ENCODE results near the gene ITGA4.
"Not testable (repeated sequence)": the region's sequence is repeated elsewhere in the genome, so short reads cannot be mapped to it uniquely, and the experiment has no call there.

ITGA4 gene

DNA sequence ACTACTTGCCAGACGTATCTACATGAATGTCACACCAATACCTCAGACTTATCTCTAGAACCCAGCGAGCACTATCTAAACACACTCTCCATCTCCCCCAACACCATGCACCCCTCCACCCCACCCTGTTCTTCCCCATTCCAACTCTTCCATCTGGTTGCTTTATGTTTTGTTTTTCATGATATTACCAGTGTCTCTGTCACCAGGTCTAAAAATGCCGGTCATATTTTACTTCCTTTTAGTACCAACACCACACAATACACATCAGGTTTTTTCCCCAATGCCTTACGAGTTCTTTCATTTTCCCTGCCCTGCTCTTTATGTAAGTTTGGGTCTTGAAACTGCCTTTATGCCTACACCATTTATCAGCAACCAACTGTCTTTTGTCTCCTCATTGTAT lies 10.2 kb upstream of the ITGA4 start:
- H3K4me3 Mint-ChIP-seq = no peak overlapping the region
- H3K27ac Mint-ChIP-seq = peak overlapping the region; percentile 15

DNA sequence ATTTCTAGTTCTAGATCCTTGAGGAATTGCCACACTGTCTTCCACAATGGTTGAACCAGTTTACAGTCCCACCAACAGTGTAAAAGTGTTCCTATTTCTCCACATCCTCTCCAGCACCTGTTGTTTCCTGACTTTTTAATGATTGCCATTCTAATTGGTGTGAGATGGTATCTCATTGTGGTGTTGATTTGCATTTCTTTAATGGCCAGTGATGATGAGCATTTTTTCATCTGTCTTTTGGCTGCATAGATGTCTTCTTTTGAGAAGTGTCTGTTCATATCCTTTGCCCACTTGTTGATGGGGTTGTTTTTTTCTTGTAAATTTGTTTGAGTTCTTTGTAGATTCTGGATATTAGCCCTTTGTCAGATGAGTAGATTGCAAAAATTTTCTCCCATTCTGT lies 7.9 kb upstream of the ITGA4 start:
- H3K9me3 Mint-ChIP-seq = not testable (repeated sequence)

More for the DNA sequence above, 10.2 kb upstream of the ITGA4 start:
- Mint-ChIP-seq H3K36me3 (no peaks in the 10 kb centered on the region), H3K4me1 (peaks cover 20% of the 10 kb centered on the region), H3K27me3 (no peaks in the 10 kb centered on the region), H3K9me3 (no peaks in the 10 kb centered on the region)

DNA sequence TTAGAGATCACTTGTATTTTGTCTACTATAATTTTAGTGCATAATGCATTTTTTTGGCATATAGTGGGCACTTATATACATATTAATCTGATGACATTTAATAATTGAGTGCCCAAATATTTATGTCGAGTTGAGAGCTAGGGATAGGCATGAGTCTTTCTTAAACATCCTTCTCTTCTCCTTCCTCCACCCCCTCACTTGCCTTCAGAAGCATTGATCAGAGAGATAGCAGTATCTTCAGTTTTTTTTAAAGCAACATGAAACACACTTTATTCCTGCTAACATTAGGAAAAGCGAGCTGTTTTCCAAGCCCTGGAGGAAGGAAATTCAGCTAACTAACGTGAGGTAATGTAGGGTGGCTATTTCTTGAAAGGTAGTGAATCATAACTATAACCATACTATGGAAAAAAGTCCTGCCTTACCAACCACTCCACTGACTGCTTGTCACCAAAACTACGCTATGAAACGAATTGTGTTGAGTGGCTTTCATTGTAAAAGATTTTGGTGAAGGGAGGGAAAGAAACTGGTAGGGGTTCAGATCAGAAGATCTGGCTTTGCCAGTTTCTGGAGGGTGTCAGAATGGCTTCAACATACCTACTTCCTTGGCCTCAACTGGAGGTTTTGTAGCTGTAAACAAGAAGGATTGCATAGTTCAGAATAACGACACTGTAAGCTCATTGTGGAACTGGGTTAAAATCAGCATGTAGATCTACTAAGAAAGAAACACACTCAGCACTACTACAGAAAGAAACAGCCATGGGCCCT lies 2.3 kb upstream of the ITGA4 start:
- Mint-ChIP-seq H3K27ac (peak overlapping the region; percentile 95), H3K27me3 (no peaks in the 10 kb centered on the region), H3K4me1 (peaks cover 44% of the 10 kb centered on the region), H3K4me3 (peak overlapping the region; percentile 58), H3K36me3 (peaks cover 2% of the 10 kb centered on the region), H3K9me3 (no peaks in the 10 kb centered on the region)

More for the DNA sequence above, 7.9 kb upstream of the ITGA4 start:
- not testable (repeated sequence) for H3K36me3 Mint-ChIP-seq, H3K27ac Mint-ChIP-seq, H3K27me3 Mint-ChIP-seq, H3K4me3 Mint-ChIP-seq
- peaks cover 21% of the 10 kb centered on the region for H3K4me1 Mint-ChIP-seq

DNA sequence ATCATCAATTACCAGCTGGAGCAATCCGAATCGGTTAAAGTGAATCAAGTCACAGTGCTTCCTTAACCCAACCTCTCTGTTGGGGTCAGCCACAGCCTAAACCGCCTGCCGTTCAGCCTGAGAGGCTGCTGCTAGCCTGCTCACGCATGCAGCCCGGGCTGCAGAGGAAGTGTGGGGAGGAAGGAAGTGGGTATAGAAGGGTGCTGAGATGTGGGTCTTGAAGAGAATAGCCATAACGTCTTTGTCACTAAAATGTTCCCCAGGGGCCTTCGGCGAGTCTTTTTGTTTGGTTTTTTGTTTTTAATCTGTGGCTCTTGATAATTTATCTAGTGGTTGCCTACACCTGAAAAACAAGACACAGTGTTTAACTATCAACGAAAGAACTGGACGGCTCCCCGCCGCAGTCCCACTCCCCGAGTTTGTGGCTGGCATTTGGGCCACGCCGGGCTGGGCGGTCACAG lies 496 bp upstream of the ITGA4 start:
- Mint-ChIP-seq H3K4me1 (peaks cover 61% of the 10 kb centered on the region), H3K27ac (peak overlapping the region; percentile 89), H3K27me3 (no peaks in the 10 kb centered on the region)

DNA sequence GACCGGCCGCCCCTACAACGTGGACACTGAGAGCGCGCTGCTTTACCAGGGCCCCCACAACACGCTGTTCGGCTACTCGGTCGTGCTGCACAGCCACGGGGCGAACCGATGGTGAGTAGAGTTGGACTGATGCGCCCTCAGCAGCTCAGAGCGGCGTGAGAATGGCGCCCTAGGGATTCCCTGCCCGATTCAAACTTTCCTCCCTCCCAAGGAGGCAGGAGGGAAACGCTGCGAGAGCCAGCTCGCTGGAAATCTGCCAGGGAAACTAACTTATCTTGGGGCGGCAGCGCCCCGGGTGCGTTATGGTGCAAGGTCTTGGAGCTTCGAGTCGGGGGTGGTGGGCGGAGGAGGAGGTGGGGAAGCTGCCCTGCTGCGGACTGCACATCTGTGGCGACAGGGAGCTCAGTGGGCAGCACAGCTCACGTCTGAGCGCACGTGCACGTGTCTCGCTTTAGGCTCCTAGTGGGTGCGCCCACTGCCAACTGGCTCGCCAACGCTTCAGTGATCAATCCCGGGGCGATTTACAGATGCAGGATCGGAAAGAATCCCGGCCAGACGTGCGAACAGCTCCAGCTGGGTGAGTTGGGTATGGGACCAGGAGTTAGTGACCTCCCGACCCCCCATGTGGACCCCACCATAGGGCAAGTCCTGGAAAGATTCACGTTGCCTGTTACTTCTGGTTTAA lies 697 bp downstream of the ITGA4 start:
- peaks cover 70% of the 10 kb centered on the region for H3K4me1 Mint-ChIP-seq
- peak overlapping the region; percentile 97 for H3K4me3 Mint-ChIP-seq
- no peaks in the 10 kb centered on the region for H3K27me3 Mint-ChIP-seq
- peak overlapping the region; percentile 96 for H3K27ac Mint-ChIP-seq
- H3K9me3 Mint-ChIP-seq = no peaks in the 10 kb centered on the region
- H3K36me3 Mint-ChIP-seq = peaks cover 3% of the 10 kb centered on the region

More for the DNA sequence above, 496 bp upstream of the ITGA4 start:
- no peaks in the 10 kb centered on the region for H3K9me3 Mint-ChIP-seq
- H3K4me3 Mint-ChIP-seq = peak overlapping the region; percentile 97
- H3K36me3 Mint-ChIP-seq = peaks cover 2% of the 10 kb centered on the region

DNA sequence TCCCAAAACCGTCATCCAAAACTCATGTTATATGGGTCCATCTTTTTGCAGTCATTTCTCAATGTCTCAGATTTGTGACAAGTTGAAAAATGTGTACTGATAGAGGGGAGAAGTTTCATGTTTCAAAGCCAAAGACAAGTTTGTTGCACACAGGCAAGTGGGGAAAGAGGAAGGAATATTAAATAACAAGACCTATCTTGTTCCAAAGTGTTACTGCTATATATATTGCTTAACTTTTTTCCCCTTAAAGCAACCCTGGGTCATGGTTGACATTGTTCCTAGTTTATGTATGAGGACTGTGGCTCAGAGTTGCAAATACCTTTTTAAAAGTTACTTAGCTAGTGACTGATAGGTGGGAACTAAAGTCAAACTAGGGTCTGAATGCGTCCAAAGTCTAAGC lies 1.7 kb downstream of the ITGA4 start:
- H3K4me3 Mint-ChIP-seq = peak overlapping the region; percentile 97
- peaks cover 3% of the 10 kb centered on the region for H3K36me3 Mint-ChIP-seq
- H3K4me1 Mint-ChIP-seq = peaks cover 80% of the 10 kb centered on the region
- no peaks in the 10 kb centered on the region for H3K27me3 Mint-ChIP-seq
- peak overlapping the region; percentile 96 for H3K27ac Mint-ChIP-seq
- H3K9me3 Mint-ChIP-seq = no peaks in the 10 kb centered on the region

DNA sequence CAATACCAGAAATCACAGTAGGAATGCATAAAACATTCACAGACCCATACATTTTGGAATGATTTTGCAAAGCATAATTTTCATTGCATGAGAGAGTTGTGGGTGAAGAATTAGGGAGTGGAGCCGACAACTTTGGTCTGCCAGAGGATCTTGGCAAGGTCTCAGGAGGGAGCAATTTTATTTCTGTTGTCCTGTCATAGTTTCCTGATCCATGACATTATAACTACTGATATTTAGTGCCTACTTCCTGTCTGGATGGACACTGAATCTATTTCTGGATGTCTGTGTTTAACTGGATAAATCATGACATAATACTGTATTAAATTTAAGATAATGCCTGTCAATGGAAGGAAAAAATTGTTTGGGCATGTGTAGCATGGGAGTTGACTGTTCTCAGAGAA lies 2.4 kb downstream of the ITGA4 start:
- Mint-ChIP-seq H3K36me3 (peaks cover 2% of the 10 kb centered on the region), H3K4me3 (peak overlapping the region; percentile 97), H3K9me3 (no peaks in the 10 kb centered on the region), H3K27me3 (no peaks in the 10 kb centered on the region), H3K4me1 (peaks cover 81% of the 10 kb centered on the region), H3K27ac (peak overlapping the region; percentile 96)

DNA sequence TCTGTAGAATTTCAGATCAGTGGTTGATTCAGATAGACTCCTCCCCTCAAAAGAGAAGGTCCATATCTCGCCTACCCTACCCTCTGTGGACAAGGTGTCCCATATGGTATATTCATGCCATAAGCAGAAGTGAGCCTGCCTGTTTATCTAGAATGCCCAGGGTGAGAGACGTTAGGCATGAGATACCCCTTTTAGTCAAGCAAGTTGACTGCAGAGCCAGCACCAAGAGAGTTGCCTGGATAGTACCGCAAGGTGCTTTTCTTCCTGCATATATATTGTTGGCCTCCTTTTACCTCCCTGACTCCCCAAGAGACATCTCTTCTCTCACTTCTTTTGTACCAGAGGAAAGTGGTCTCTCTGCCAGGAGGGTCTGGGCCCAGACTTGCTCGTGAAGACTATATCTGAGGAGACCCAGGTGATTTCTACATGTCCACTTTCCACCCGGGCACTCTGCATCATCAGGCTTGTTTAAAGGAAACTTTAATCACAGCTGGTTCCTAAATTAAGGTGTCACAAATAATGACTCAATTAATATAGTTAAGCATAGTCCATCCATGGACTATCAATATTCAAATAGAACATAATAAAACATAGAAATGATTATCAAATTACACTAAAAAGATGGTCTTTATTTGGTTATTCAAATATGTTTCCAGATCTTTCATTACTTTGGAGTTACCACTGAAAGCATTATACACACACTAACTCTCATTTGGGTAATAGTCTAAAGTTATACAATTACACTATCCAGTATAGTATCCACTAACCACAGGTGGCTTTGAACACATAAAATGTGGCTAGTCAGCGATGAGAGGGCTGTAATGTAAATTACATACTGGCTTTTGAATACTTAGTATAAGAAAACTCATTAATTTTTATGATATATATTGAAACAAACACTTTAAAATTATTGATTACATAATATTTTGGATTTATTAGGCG lies 4.1 kb downstream of the ITGA4 start:
- Mint-ChIP-seq H3K4me1 (peaks cover 81% of the 10 kb centered on the region), H3K27me3 (no peaks in the 10 kb centered on the region), H3K4me3 (peak overlapping the region; percentile 97), H3K9me3 (no peaks in the 10 kb centered on the region), H3K27ac (peak overlapping the region; percentile 96), H3K36me3 (peaks cover 4% of the 10 kb centered on the region)

DNA sequence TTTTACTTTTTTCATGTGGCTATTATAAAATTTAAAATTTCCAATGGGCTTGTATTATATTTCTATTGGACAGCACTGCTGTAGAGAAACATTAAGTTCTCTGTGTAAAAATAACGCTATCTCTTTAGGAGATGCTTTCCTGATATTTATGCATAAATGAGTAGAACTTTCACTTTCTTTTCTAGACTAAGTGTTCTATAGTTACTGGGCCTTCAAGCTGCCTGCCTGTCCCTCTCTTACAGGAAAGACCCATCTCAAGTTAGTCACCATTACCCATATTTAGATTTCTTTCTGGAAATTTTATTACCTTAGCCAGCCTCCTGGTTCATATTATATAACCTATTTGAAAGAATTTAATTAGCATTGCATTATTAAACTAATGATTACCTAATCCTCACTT lies 4.8 kb downstream of the ITGA4 start:
- Mint-ChIP-seq H3K4me1 (peaks cover 82% of the 10 kb centered on the region), H3K36me3 (peaks cover 4% of the 10 kb centered on the region), H3K27me3 (no peaks in the 10 kb centered on the region), H3K27ac (no peak overlapping the region), H3K4me3 (peak overlapping the region; percentile 54), H3K9me3 (no peaks in the 10 kb centered on the region)

DNA sequence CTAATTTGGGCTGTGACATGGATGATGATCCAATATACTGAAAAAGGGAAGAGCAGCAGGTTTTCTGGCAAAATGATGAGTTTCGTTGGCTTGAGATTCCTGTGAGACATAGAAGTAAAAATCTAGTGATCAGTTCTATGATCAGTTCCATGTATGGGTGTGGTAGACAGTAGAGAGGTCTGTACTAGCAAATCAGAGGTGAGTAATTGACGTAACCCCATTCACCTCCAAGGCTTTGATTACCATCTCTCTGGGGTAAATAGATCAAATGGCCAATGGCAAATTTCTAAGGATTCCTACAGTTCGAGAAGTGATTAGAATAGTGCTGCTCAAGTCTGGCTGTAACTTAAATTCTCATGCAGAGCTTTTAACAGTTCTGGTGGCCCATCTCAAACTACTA lies 6.4 kb downstream of the ITGA4 start:
- Mint-ChIP-seq H3K9me3 (no peaks in the 10 kb centered on the region), H3K4me1 (peaks cover 93% of the 10 kb centered on the region), H3K27me3 (no peaks in the 10 kb centered on the region), H3K27ac (peak overlapping the region; percentile 82), H3K4me3 (peak overlapping the region; percentile 54), H3K36me3 (peaks cover 4% of the 10 kb centered on the region)

DNA sequence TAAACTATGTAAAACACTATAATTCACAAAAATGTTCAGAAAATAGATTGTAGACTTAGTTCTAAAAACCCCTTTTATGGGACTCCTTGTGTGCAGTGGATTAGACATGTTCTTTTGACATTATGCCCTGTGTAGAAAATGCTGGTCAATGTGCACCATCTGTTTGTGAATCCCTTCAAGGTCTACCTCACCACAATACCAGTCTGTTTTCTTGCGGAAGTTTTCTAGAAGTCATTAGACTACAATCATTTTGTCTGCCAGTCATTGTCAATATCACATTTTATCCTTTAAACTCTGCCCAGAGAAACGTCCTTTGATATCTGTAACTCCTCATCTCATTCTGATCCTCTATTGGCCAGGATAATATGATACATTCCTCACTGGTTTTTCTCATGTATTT lies 7.8 kb downstream of the ITGA4 start:
- H3K4me3 Mint-ChIP-seq = peak overlapping the region; percentile 64
- H3K4me1 Mint-ChIP-seq = peaks cover 89% of the 10 kb centered on the region

DNA sequence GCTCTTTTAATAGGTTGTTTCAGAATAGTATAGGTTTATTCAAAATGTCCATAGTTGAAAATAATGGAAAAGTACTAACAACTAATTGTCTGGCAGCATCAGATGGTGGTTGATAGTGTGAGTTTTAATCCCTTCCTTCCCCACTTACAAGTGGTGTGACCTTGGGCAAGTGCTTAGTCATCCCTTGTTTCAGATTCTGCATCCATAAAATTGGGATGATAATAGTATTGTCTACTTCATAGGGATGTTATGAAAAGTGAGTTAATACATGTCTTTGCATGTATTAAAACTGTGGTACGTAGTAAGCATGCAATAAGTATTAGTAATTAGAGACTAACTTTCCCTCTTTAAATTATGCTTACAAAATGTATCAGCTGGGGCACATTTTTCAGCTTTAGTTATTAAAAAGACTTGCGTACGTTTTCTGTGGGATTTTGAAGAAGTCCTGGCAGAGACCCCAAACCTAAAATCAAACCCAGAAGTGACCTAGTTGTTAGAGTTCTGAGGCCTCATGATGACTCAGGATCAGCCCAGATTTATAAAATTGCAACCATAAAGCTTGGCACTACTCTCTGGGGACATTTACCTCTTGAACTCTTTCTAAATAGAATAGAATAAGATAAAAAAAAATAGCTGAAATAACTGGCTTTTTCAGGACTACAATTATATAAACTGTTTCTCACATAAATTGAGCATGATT lies 8.6 kb downstream of the ITGA4 start:
- Mint-ChIP-seq H3K4me1 (peaks cover 88% of the 10 kb centered on the region), H3K27me3 (no peaks in the 10 kb centered on the region), H3K36me3 (peaks cover 13% of the 10 kb centered on the region), H3K4me3 (peak overlapping the region; percentile 64), H3K27ac (peak overlapping the region; percentile 92), H3K9me3 (peaks cover 5% of the 10 kb centered on the region)

More for the DNA sequence above, 7.8 kb downstream of the ITGA4 start:
- peaks cover 10% of the 10 kb centered on the region for H3K36me3 Mint-ChIP-seq
- H3K27ac Mint-ChIP-seq = peak overlapping the region; percentile 92
- H3K9me3 Mint-ChIP-seq = peaks cover 5% of the 10 kb centered on the region
- no peaks in the 10 kb centered on the region for H3K27me3 Mint-ChIP-seq

DNA sequence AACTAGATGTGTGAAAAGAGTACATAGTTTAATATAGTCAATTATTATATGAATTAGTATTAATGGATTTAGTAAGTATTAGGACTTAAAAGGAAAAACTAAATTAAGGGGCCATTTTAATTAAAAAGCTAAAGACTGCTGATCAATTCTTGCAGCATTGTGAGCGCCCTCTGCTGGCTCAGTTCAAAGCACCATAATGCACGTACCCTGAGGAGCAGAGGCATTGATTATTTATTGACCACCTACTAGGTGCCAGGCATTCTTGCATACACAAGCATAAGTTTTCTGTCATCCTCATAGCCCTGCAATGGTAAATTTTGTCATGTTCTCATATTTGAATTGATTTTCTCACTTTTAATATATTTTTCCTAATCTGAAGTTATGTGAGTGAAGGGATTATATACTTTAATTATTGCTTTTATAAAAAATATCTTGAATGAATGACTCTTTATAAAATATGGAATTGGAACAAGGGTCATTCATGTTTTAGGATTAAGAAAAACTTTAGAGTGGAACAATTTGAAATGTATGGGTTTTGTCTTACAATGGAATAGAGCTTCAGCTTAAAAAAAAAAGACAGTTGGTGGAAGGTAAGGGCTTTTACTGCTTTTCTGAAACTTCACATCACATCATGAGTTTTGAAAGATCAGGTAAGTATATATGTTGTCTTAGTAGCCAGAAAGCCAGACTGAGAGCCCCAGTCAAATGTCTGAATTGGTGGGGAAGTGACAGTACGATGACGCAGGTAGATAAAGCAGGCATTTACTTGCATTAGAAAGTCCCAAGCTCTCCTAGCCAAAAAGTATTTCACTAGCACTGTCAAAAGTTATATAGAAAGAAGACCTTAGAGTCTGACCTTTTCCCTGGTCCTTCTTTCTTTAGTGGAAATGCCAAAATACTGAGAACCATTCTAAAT lies 9.7 kb downstream of the ITGA4 start:
- Mint-ChIP-seq H3K4me1 (peaks cover 91% of the 10 kb centered on the region), H3K36me3 (peaks cover 17% of the 10 kb centered on the region), H3K27me3 (no peaks in the 10 kb centered on the region), H3K9me3 (peaks cover 5% of the 10 kb centered on the region), H3K4me3 (peak overlapping the region; percentile 42), H3K27ac (peak overlapping the region; percentile 60)
